ENCODE results near the gene DEXI. TPM values are rescaled to one million over a fixed set of nuclear protein-coding genes. Genes with fewer than 3 reads are reported as not detected.

Gene DEXI
- 10 to 100 TPM; 12.0 to 22.6 (median 16.8) TPM for total RNA-seq
- 10 to 100 TPM; 14.4 to 21.4 TPM for polyA plus RNA-seq

GRCh38 chr16:10942352-10943063 is at the start of gene DEXI:
DEXI (minus strand) TSS chr16:10942468; CDS start chr16:10942005, 463 bp downstream.
- intact Hi-C loops (cut with DNase I) = no loop called here
- H3K36me3 ChIP-seq = no peaks in the 10 kb centered on the region
- H3K9me3 ChIP-seq = no peaks in the 10 kb centered on the region
- H3K27me3 ChIP-seq = no peaks in the 10 kb centered on the region
- peaks cover 24 to 45% (median 26%) of the 10 kb centered on the region in 3 donors for H3K4me1 ChIP-seq
- 3 to 4% methylated on average over 40 to 55 of the region's 55 CpGs for WGBS, 2 donors
- TF ChIP-seq, protein P1, sequence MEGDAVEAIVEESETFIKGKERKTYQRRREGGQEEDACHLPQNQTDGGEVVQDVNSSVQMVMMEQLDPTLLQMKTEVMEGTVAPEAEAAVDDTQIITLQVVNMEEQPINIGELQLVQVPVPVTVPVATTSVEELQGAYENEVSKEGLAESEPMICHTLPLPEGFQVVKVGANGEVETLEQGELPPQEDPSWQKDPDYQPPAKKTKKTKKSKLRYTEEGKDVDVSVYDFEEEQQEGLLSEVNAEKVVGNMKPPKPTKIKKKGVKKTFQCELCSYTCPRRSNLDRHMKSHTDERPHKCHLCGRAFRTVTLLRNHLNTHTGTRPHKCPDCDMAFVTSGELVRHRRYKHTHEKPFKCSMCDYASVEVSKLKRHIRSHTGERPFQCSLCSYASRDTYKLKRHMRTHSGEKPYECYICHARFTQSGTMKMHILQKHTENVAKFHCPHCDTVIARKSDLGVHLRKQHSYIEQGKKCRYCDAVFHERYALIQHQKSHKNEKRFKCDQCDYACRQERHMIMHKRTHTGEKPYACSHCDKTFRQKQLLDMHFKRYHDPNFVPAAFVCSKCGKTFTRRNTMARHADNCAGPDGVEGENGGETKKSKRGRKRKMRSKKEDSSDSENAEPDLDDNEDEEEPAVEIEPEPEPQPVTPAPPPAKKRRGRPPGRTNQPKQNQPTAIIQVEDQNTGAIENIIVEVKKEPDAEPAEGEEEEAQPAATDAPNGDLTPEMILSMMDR (IDR thresholded peaks at IDR 0.05) = peak in 1 of 4 donors; percentile 30
- DNase-seq (peak; percentile 92 to 99 (median 96)), ATAC-seq (peak; percentile 66 to 81 (median 76)), FAIRE-seq (no peak)
- peak within 1 kb of the TSS; percentile 77 to 90 (median 80) for H3K4me3 ChIP-seq
- peak within 1 kb of the TSS; percentile 54 to 80 (median 64) for H3K27ac ChIP-seq

DNA sequence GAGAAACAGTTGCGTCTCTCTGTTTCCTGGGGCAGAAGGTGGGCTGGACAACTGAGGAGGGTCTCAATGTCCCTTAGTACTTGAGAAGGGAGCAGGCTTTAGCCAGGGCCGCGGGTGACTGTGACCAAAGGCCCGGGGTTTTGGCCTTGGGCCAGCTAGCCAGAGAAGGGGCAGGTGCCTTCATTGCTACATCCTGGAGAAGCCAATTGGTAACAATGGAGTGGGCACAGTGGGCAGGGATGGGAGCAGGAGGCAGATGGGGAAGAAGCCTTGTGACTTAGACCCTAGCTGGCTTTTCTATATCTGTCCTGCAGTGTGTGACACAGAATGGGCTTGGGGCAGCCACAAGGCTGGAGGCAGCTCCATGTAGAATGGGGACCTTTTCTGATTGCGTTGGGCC is 48.1 kb upstream of the DEXI start:
- Histone ChIP-seq H3K9me3 (no peaks in the 10 kb centered on the region), H3K27me3 (no peaks in the 10 kb centered on the region), H3K27ac (no peak overlapping the region), H3K4me1 (no peaks in the 10 kb centered on the region), H3K36me3 (peaks cover 0 to 10% (median 0%) of the 10 kb centered on the region in 3 donors), H3K4me3 (no peak overlapping the region)
- FAIRE-seq (no peak), ATAC-seq (no peak), DNase-seq (no peak)
- intact Hi-C loops (cut with DNase I) = no loop called here
- WGBS, 2 donors = 85 to 91% methylated on average over 5 of the region's 5 CpGs
- TF ChIP-seq, protein P1 (IDR thresholded peaks at IDR 0.05) = no peak

- Histone ChIP-seq H3K4me3 (no peak overlapping the region), H3K4me1 (no peaks in the 10 kb centered on the region), H3K36me3 (peaks cover 0 to 8% (median 0%) of the 10 kb centered on the region in 3 donors), H3K27me3 (no peaks in the 10 kb centered on the region), H3K9me3 (no peaks in the 10 kb centered on the region), H3K27ac (no peak overlapping the region)
- intact Hi-C loops (cut with DNase I) = no loop called here
- 84 to 88% methylated on average over 6 of the region's 6 CpGs for WGBS, 2 donors
- TF ChIP-seq, protein P1 (IDR thresholded peaks at IDR 0.05) = no peak
- DNase-seq (no peak), ATAC-seq (no peak), FAIRE-seq (no peak)
Observed at GRCh38 chr16:10989559-10989958, 47.3 kb upstream of the DEXI start.

GRCh38 chr16:10988879-10989278 is 46.6 kb upstream of the DEXI start:
- H3K4me1 ChIP-seq = no peaks in the 10 kb centered on the region
- WGBS, 2 donors = 75 to 77% methylated on average over 6 of the region's 6 CpGs
- intact Hi-C loops (cut with DNase I) = no loop called here
- H3K4me3 ChIP-seq = no peak overlapping the region
- H3K36me3 ChIP-seq = peaks cover 0 to 1% (median 0%) of the 10 kb centered on the region in 3 donors
- DNase-seq (no peak), FAIRE-seq (no peak), ATAC-seq (no peak)
- TF ChIP-seq, protein P1 (IDR thresholded peaks at IDR 0.05) = no peak
- no peaks in the 10 kb centered on the region for H3K27me3 ChIP-seq
- H3K9me3 ChIP-seq = no peaks in the 10 kb centered on the region
- no peak overlapping the region for H3K27ac ChIP-seq

DNA sequence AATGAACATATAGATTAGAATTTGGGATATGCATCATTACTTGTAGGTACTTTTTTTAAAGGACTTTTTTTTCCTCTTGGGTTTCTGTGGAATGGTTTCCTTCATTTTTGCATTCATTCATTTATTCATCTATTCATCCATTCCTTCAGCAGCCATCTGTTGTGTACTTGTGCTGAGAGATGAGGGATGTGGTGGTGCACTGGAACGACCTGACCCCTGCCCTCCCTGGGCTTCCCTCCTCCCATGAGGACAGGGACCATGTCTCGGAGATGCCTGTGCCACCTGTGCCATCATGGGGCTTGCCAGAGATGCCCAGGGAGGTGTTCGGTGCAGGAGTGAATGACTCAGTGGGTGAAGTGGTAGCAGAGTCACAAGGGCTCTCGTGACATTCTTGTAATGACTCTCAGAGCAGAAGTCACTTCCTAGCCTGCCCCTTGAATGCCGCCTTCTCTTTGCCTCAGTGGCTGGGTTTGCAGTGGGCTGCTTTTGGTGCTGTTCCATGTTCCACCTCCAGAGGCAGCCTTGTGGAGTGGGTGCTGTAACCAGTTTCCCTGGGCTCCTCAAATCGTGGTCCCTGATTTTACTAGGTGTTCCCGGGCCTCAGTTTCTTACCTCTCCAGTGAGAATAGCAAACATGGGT is 46.0 kb upstream of the DEXI start:
- FAIRE-seq (no peak), ATAC-seq (no peak), DNase-seq (no peak)
- H3K27me3 ChIP-seq = no peaks in the 10 kb centered on the region
- WGBS, 2 donors = 73 to 79% methylated on average over 7 of the region's 7 CpGs
- H3K36me3 ChIP-seq = no peaks in the 10 kb centered on the region
- no peaks in the 10 kb centered on the region for H3K4me1 ChIP-seq
- H3K4me3 ChIP-seq = no peak overlapping the region
- no peaks in the 10 kb centered on the region for H3K9me3 ChIP-seq
- no peak overlapping the region for H3K27ac ChIP-seq
- TF ChIP-seq, protein P1 (IDR thresholded peaks at IDR 0.05) = no peak
- intact Hi-C loops (cut with DNase I) = no loop called here
